ENCODE results near the gene LMNB1.
"Not testable (repeated sequence)": the region's sequence is repeated elsewhere in the genome, so short reads cannot be mapped to it uniquely, and the experiment has no call there.

LMNB1 gene

DNA sequence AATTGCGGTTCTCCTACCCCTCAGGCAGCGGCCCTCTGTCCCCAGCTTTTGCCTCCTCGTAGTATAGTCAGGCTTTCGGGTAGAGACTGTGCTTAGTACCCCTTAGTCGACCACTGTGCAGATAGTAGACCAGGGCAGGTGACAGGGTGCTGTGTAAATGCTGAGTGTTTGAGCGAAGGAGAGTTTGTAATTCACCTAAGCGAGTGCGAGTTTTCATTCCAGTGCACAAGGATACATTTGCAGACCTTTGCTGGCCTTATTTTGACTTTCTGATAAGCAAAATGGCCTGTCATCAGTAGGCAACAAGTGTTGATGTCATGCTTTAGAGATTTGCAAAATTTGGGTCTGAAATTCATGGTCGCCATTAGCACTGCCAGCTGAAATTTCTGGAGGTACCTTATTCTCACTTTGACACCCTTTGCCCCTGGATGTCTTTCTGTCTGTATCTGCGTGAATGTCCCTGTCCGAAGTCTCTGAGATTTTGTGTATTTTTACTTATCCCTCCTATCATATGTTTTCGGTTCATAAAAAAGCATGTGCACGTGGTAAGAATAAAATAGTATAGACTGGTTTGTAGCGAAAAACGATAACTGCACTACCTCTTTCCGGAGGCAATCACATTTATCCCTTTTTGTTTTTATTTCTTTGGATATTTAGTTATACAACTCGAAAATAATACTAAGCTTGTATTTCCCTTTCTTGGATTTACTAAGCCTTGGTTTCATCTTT, 1.9 kb downstream of the LMNB1 start:
- no peak for DNase-seq

DNA sequence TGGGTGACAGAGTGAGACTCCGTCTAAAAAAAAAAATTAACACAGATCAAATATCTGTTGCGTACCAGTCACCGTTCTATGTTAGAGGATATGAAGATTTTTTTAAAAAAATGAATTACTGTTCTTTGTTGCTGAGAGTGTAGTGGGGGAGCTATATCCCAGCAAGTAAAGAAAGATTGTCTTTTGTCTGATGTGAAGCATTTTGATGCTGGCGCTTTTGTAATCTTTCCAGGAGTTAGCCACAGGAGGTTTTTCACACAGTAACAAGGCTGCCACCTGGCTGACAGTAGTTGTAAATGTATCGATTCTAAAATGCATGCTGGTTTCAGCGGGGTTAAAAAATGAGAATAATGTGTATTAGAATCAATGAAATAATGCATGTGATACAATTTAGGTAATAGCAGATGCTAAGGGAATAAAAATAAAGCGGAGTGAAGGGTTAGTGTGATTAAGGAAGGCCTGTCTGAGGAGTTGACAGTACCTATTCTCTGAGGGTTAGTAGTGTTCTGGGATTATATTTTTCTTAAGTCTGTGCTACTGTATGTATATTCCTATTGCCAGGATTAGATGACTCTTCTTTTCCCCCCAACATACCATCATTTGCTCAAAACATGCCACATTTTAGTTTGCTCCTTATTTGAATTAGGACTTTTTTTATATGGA, 3.4 kb downstream of the LMNB1 start:
- DNase-seq: peak; percentile 20

DNA sequence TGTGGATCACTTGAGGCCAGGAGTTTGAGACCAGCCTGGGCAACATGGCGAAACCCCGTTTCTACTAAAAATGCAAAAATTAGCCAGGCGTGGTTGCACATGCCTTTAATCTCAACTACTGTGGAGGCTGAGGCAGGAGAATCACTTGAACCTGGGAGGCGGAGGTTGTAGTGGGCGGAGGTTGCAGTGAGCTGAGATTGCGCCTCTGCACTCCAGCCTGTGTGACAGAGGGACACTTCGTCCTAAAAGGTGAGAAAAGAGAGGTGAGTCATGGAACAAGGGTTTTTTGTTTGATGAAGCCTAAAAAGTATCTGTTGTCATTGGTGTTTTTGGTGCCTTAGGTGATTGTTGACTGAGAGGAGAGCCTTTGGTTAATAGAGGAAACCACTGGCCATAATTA, 11.5 kb downstream of the LMNB1 start:
- not testable (repeated sequence) for DNase-seq

DNA sequence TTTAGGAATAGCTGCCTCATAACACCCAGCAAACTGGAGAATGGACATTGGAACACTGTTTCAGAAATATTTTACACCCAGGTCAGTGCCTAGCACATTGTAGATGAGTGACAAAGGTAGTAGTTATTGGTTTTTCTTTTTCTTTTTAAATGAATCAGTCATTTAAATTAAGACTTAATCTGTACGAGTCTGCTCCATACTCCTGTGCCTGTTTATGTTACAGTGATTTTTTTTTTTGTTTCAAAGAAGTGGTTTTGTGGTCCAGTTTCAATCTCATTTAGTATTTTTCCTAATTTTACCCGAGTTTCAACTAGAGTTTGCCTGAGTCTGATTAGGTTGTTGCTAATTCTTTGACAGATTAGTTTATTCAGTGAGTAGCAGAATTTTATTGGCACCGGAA, 16.2 kb downstream of the LMNB1 start:
- no peak for DNase-seq

DNA sequence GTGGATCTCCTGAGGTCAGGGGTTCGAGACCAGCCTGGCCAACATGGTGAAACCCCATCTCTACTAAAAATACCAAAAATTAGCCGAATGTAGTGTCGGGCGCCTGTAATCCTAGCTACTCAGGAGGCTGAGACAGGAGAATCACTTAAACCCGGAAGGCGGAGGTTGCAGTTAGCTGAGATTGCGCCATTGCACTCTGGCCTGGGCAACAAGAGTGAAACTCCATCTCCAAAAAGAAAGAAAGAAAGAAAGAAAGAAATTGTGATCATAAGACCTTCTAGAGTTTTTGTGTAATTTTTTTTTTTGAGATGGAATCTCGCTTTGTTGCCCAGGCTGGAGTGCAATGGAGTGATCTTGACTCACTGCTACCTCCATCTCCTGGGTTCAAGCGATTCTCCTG, 16.7 kb downstream of the LMNB1 start:
- DNase-seq: not testable (repeated sequence)

DNA sequence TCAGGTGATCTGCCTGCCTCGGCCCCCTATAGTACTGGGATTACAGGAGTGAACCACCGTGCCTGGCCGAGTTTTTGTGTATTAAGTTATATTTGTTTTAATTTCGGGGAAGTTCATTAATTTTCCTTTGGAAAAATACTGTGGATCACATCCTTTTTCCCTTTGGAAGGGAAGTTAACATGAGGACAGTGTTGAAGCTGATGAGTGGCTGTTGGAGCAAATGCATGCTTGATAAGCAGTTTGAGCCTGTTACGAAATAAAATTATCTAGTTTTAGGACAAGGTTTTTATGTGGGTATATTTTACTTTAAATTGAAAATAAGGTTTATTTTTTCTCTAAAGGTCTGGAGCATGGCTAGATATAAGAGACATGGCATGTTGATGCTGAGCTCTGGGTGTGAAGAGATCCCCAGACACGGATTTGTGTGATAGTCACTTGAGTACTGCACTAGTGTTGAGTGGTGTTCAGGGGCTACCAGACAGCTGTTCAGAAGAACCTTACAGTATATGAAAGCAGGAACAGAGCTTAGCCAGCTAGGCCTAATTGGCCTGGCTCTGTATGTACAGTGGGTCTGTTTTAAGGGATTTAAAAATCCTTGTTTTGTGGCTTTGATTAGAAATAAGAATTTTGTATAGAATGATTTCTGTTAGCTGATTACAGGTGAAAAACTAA, 17.4 kb downstream of the LMNB1 start:
- DNase-seq: no peak

DNA sequence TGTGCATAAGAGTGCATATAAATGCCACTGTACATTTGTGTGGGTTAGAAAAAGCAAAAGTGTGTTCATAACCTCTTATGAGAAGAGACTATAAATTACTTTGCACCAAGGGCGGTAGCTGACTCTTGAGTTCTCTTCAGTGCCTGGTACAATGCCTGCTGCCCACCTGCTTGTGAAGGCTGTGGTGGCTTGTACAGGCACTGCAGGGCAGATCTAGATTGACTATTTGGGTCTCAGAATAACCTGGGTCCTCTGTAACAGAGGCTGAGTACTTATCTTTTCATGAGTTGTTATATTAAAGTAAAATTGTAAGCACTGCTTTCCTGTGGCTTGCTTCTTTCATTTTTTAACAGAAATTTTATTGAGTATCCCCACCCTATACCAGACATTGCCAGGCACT, 22.8 kb downstream of the LMNB1 start:
- no peak for DNase-seq

DNA sequence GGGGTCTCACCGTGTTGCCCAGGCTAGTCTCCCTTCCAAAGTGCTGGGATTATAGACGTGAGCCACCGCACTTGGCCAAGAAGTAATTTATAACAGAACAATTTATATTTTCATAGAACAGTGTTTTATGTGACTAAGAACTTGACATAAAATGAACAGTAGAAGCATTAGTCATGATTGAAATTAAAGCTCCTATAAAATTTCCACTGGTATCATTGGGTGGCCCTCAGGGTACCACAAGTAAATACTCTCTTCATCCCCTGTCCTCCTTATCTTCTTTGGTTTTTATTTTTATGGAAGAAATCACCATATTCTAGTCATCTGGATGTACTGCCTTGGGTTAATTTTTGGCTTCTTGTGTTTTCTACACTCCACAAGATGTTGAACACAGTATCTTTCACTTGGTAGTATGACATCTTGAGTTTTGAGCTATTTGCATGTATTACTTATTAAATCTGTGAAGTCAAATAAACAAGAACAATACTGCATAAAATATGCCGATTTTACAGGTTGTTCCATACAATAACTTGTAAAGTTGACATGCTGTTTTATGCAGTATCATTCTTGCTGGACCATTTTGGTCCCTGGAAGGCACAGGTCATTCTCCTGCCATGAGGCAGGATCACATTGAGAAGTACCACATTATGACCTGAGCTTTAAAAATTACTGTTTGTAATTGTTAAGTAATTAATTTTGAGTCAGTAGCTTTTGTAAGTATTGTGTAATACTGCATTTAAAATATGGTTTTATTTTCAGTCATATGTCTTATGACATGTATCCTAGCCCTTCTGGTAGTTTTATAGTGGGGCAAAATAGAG, 24.4 kb downstream of the LMNB1 start:
- no peak for DNase-seq

DNA sequence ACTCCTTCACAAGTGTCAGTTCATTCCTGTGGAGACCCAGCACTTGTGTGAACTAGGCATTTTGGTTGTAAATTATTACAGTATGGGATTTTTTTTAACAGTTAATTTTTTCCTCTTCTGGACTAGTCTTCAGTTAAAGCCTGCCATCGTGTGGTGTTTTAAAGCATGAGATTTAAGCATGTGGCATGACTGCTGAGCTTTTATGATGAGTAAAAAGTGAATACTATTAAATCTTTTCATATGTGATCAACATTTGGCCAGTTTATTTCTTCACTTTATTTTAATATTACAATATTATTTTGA, 25.0 kb downstream of the LMNB1 start:
- no peak for DNase-seq

DNA sequence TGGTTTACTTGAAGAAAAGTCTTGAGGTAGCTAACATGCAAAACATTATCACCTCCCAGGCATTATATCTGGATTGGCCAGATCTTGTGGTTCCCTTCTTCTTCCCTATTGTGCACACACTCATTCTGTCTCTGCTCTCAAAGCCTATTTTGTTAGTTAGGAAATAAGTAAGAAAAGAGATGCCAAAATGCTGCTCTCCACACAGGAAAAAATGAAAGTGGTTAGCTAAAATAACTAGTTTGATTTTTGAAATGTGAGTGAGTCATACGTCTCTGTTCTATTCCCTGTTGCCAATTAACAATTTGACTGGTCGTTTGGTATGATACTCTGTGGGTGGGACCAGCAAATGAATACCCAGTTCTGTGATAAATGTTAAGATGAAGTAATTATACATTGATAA, 28.1 kb downstream of the LMNB1 start:
- DNase-seq: no peak

DNA sequence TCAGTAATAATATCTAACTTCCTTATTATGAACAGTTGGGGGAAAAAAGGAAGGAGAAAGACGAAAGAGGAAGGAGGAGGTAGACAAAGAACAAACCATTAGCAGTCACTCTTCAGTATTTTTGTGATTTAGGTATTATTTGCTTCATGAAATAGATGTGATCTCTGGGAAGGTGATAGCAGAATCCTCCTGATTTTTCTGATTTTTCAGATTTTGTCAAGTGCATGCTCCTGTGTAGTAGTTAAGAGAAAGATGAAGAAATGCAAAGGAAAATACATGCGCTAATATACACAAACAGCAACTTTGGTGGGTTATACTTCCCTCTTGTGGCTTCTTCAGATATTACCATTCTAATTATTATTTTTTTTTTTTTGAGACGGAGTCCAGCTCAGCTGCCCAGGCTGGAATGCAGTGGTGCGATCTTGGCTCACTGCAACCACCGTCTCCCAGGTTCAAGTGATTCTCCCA, 31.6 kb downstream of the LMNB1 start:
- no peak for DNase-seq

DNA sequence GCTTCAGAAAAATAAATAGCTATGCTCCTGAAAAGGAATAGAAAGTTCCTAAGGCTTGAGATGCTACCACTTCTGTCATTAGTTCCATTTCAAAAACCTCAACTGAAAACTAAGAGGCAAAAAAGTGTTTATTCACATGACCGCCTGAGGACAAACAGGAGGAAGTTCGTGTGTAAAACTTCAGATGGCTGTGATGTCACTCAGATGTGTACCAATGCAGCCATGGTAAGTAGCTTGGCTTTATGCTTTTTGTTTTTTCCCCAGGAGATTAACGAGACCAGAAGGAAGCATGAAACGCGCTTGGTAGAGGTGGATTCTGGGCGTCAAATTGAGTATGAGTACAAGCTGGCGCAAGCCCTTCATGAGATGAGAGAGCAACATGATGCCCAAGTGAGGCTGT, 33.0 kb downstream of the LMNB1 start:
- DNase-seq: no peak

DNA sequence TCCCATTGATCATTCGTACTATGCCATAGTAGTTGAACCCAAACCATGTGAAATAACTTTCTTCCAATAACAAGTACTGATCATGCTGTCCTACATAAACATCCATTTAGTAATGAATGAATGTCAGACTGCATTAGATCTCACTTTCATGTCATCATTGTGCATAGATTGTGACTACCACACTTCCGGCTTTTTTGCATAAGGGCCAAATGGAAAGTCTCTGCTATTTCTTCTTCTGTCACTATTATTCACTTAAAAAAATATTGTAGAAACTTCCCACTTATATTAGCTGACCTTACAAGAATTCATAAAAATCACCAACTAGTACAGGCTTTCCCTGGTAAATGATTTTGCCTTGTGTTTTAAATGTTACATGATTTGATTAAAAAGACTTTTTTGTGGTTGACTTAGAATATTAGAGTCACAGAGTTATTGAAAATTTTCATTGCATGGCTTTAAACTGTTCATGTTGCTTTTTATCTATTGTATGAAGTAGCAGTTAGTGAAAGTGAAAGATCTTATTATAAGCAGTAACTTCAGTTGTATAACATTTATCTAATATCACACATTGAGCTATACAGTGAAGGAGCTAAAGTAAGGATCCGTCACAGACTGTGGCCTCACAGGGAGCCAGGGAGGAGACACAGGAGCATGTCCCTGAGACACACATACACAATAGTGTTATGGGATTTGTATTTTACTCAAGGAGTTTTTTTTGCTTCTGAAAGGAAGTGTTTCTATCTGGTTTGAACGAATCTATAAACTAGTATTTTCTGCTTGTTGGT, 33.9 kb downstream of the LMNB1 start:
- no peak for DNase-seq

DNA sequence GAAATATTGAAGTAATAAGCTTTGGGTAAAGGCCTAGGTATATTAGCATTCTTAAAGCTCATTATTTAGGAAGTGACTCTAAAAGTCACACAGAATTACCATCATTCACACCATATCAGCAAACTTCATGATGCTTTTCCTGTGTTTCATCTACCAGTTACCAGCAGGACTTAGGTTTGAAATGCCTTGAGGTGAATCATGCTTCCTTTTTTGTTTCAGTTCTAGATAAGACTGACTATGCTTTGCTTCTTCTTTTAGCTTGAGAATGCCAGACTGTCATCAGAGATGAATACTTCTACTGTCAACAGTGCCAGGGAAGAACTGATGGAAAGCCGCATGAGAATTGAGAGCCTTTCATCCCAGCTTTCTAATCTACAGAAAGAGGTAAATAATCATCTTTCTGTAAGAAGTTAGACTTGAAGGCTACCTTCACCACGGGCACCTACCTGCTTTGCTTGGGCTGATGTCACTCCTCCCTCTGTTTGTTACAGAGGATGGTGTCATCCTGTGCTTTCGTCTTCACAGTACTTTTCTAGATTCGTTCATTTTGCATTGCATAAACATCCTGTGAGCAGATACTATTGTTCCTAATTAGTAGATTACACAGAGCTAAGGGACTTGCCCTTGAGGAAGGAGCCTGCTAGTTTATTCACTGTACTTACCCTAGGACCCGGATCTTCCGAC, 34.7 kb downstream of the LMNB1 start:
- no peak for DNase-seq

DNA sequence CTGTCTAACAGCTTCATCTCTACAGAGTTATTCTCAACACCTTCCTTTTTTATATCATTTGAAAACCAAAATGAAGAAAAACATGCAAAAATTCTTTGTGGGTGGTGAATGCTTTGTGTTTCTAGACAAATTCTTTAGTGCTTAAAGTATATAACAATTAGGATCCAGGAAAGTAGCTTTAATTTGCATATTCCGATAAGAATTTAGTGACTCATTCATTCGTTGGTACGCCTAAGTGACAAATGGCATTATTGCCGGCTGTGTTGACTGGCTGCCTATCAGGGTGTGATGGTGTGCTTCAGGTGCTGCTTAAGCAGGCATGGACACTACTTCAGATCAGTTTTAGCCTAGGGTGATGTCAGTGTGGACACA, 35.2 kb downstream of the LMNB1 start:
- no peak for DNase-seq

DNA sequence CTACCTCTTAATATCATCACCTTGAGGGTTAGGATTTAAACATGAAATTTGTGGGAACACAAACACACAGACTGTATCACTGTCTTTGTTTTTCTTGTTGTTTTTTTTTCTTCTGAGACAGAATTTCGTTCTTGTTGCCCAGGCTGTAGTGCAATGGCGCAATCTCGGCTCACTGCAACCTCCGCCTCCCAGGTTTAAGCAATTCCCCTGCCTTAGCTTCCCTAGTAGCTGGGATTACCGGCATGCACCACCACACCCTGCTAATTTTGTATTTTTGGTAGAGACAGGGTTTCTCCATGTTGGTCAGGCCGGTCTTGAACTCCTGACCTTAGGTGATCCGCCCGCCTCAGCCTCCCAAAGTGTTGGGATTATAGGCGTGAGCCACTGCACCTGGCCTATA, 36.9 kb downstream of the LMNB1 start:
- DNase-seq: not testable (repeated sequence)

DNA sequence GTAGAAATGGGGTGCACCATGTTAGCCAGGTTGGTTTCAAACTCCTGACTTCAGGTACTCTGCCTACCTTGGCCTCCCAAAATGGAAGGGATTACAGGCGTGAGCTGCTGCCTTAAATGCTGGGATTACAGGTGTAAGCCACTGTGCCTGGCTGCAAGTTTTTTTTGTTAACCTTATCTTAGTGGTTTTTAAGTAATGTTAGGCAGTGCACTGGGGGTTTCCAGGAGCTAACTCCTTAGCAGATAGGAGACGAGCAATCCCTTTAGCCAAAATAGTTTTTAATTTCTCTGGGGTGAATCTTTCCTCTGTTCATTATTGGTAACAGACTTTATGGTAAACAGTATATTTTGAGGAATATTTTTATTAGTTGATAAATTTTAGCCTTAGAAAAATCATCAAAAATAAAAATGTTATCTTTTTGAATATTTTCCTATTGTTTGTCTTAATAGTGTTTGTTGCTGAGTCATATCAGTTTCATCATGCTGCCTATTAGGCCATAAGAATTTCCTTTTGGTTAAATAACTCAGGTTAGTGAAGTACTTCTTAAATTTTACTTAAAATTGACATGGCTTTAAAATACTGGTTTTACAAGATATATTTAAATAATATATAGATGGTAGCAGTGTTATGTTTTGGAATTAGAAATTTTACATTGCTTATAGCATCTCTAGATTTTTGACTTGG, 37.9 kb downstream of the LMNB1 start:
- DNase-seq: no peak

DNA sequence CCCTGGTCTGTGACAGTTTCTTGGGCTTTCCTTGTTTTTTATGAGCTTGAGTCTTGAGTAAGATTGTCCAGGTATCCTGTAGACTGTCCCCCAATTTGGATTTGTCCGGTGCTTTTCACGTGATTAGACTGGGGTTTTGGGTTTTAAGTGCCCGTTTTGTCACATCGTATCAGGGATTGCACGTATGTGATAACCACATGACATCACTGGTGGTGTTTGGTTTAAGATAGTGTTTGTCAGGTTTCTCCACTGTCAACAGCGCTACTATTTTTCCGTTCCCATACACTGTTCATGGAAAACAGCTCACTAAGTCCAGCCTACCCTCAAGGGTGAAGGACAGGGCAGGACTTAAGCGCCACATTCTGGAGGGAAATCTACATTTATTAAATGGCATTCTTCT, 39.7 kb downstream of the LMNB1 start:
- DNase-seq: no peak

DNA sequence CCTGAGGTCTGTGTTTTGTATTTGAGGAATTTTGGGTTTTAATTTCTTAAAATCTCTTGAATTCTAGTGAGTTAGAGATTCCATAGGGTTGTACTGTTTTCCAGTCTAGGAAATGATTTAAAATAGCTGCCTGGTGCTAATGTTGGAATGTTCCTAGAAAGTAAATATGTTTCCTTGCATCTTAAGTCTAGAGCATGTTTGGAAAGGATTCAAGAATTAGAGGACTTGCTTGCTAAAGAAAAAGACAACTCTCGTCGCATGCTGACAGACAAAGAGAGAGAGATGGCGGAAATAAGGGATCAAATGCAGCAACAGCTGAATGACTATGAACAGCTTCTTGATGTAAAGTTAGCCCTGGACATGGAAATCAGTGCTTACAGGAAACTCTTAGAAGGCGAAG, 41.8 kb downstream of the LMNB1 start:
- no peak for DNase-seq

DNA sequence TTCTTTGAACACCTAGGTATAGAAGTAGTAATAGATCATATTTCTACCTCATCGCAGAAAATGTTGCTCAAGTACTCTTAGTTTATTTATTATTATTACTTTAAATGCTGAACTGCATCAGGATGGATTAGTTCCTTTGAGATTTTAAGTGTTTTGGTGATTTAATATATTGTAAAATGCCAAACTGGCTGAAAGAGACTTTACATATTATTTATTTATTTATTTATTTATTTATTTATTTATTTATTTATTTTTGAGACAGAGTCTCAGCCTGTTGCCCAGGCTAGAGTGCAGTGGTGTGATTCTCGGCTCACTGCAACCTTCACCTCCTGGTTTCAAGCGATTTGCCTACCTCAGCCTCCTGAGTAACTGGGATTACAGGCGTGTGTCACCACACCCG, 42.3 kb downstream of the LMNB1 start:
- no peak for DNase-seq

DNA sequence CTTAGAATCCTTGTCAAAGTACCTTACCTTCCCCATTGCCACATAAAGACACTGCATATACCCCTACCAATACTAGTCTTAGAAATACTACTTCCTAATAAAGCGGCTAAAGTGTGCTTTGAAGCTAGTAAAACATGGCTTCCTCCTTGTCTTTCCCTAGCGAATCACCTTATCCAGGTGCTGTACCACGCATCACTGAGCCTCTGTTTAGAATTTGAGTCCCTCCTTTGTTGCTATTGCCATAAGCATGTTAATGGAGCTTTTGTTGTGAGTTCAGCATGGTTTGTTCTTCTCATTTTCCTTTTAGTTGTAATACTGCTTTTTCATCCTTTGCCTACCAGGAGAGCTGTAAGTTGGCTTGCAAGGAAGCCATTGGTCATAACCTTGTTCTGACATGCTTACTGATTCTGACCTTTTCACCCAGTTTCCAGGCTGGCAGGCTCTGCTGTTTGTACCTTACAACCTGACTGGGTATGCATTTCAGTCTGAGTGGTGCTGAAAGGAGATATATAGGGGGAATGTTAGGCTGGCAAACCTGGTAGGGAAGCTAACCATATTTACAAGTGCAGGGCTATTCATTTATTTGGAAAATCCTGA, 49.8 kb downstream of the LMNB1 start:
- DNase-seq: no peak

Data from NCI-H526 treated with DMSO at 0.1 percent for 48 hours (cell line).